ENCODE measurements around the gene PDXK. TPM values are rescaled to one million over a fixed set of nuclear protein-coding genes. Genes with fewer than 3 reads are reported as not detected.
A peak's percentile ranks its signal among the peaks of the same experiment; 100 is the strongest.

Gene PDXK
- total and polyA plus RNA-seq, 2 of the 13 experiments (the other 11 are each of a cell fraction or from before 2014, with no cell fraction given): 114 to 184 TPM

DNA sequence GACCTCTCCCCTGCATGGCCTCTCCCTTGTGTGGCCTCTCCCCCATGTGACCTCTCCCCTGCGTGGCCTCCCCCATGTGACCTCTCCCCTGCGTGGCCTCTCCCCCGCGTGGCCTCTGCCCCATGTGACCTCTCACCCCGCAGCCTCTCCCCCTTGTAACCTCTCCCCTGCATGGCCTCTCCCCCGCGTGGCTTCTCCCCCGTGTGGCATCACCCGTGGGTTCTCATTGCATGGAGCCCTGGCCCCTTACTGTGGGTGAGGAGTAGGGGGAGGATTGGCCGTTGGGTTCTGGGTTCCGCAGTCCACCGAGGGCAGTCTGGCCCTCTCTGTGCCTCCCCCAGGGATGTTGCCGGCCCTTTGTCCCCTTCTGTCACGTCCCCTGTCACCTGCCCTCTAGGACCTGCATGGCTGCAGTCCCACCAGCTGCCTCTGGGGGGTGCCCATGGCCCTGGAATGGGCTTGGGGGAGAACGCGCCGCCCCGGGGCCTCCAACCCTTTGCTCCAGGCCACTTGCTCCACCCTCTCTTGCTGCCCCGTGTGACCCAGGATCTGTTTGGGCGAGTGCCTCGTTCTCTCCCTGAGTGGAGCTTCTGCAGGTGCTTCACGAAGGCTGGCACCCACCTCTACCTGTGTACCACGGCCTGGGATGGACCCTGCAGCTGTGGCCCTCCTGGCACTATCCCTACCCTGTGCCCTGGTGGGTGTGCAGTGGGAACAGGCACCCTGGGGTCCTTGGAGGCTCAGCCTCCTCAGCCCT lies 91.8 kb downstream of the PDXK start (continued):
- TF ChIP-seq ZNF747 (CRISPR knock-in tag; IDR thresholded peaks at IDR 0.05; ENCODE audit: borderline replicate concordance) (peak; percentile 23; the same call in 1 of the 2 replicates), ZNF343 (CRISPR knock-in tag; IDR thresholded peaks at IDR 0.05) (no peak), ZMYM3 (CRISPR knock-in tag; IDR thresholded peaks at IDR 0.05) (no peak), ZNF354B (CRISPR knock-in tag; IDR thresholded peaks at IDR 0.05) (no peak), ZNF331 (CRISPR knock-in tag; IDR thresholded peaks at IDR 0.05) (no peak), ZNF225 (CRISPR knock-in tag; IDR thresholded peaks at IDR 0.05) (no peak; the same call in 1 of the 2 replicates), ZFP62 (CRISPR knock-in tag; IDR thresholded peaks at IDR 0.05) (no peak), ZNF543 (CRISPR knock-in tag; IDR thresholded peaks at IDR 0.05) (no peak), ZNF207 (IDR thresholded peaks at IDR 0.05; ENCODE audit: borderline replicate concordance) (no peak), YY1 (IDR thresholded peaks at IDR 0.05; ENCODE audit: insufficient read depth, insufficient replicate concordance, low read depth, low read length) (no peak), ZNF549 (CRISPR knock-in tag; IDR thresholded peaks at IDR 0.05) (no peak), HES4 (CRISPR knock-in tag; IDR thresholded peaks at IDR 0.05; ENCODE audit: borderline replicate concordance) (no peak), SMAD1 (CRISPR knock-in tag; IDR thresholded peaks at IDR 0.05; ENCODE audit: borderline replicate concordance, low read depth) (peak; percentile 46; the same call in 1 of the 2 replicates), ZNF232 (CRISPR knock-in tag; IDR thresholded peaks at IDR 0.05; ENCODE audit: borderline replicate concordance) (no peak), PREB (CRISPR knock-in tag; IDR thresholded peaks at IDR 0.05) (no peak), ZNF446 (CRISPR knock-in tag; IDR thresholded peaks at IDR 0.05) (no peak), ZNF138 (CRISPR knock-in tag; IDR thresholded peaks at IDR 0.05; ENCODE audit: low read depth) (no peak), MTF2 (CRISPR knock-in tag; IDR thresholded peaks at IDR 0.05; ENCODE audit: borderline replicate concordance) (no peak), ATF2 (CRISPR knock-in tag; IDR thresholded peaks at IDR 0.05) (no peak), ZNF567 (CRISPR knock-in tag; IDR thresholded peaks at IDR 0.05; ENCODE audit: borderline replicate concordance) (no peak), ZSCAN20 (CRISPR knock-in tag; IDR thresholded peaks at IDR 0.05; ENCODE audit: borderline replicate concordance) (no peak), ZNF619 (CRISPR knock-in tag; IDR thresholded peaks at IDR 0.05) (no peak), MBD4 (IDR thresholded peaks at IDR 0.05; ENCODE audit: borderline replicate concordance, low read length) (no peak), HNRNPUL1 (IDR thresholded peaks at IDR 0.05; ENCODE audit: low read depth, low read length) (no peak), ZFP41 (CRISPR knock-in tag; IDR thresholded peaks at IDR 0.05; ENCODE audit: borderline replicate concordance) (no peak), MLLT10 (CRISPR knock-in tag; IDR thresholded peaks at IDR 0.05) (no peak), ZNF678 (CRISPR knock-in tag; IDR thresholded peaks at IDR 0.05) (no peak)
- TF ChIP-seq, protein P1, sequence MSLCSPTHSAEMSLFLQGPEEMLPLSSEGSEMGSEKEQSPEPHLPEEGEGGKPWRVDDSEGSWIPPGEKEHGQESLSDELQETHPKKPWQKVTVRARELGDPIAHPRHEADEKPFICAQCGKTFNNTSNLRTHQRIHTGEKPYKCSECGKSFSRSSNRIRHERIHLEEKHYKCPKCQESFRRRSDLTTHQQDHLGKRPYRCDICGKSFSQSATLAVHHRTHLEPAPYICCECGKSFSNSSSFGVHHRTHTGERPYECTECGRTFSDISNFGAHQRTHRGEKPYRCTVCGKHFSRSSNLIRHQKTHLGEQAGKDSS (CRISPR knock-in tag; IDR thresholded peaks at IDR 0.05; ENCODE audit: borderline replicate concordance, low read depth): no peak
- TF ChIP-seq, protein P2, sequence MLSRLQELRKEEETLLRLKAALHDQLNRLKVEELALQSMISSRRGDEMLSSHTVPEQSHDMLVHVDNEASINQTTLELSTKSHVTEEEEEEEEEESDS (CRISPR knock-in tag; IDR thresholded peaks at IDR 0.05; ENCODE audit: borderline replicate concordance): no peak

All from HepG2 (cell line).